SJSA1 (cell line): ENCODE measurements around the gene GSS. TPM values are rescaled to one million over a fixed set of nuclear protein-coding genes. Genes with fewer than 3 reads are reported as not detected.

Experiments used
- DNase-seq, 2 experiments: peaks; one replicate each; pipeline ENCODE4 v3.0.0-alpha.2; 2015 to 2020; ENCODE audit warnings: low spot score in 2 of 2, low read depth in 1 of 2
- H3K27ac ChIP-seq: fragments of 250-450 bp; sonication (Bioruptor Pico); 2 replicates; pipeline ENCODE4 v1.5.1; 2020; ENCODE audit warnings: mild to moderate bottlenecking, moderate library complexity
- H3K27me3 ChIP-seq: fragments of 250-450 bp; sonication (Bioruptor Pico); replicated peaks from 2 replicates; pipeline ENCODE4 v1.5.1; 2020; ENCODE audit warnings: mild to moderate bottlenecking, moderate library complexity
- H3K36me3 ChIP-seq: fragments of 250-450 bp; sonication (Bioruptor Pico); 2 replicates; pipeline ENCODE4 v1.5.1; 2020; ENCODE audit warnings: mild to moderate bottlenecking
- H3K4me1 ChIP-seq: fragments of 250-450 bp; sonication (Bioruptor Pico); replicated peaks from 2 replicates; pipeline ENCODE4 v1.6.1; 2021; ENCODE audit warnings: mild to moderate bottlenecking
- H3K4me3 ChIP-seq: fragments of 250-450 bp; sonication (Bioruptor Pico); 2 replicates; pipeline ENCODE4 v1.5.1; 2020; ENCODE audit warnings: mild to moderate bottlenecking
- H3K9me3 ChIP-seq: fragments of 250-450 bp; sonication (Bioruptor Pico); replicated peaks from 2 replicates; pipeline ENCODE4 v1.5.1; 2020; ENCODE audit warnings: mild to moderate bottlenecking
- total RNA-seq: library from RNA; depleted of rRNA; stranded (reverse); fragments of >200 nt; shearing (Covaris generic); gene quantifications from 2 replicates; pipeline ENCODE4 v1.2.3, GENCODE V29; 2014

The GSS gene
- total RNA-seq, 1 experiment from 2014 or later: 91.2 TPM

DNA sequence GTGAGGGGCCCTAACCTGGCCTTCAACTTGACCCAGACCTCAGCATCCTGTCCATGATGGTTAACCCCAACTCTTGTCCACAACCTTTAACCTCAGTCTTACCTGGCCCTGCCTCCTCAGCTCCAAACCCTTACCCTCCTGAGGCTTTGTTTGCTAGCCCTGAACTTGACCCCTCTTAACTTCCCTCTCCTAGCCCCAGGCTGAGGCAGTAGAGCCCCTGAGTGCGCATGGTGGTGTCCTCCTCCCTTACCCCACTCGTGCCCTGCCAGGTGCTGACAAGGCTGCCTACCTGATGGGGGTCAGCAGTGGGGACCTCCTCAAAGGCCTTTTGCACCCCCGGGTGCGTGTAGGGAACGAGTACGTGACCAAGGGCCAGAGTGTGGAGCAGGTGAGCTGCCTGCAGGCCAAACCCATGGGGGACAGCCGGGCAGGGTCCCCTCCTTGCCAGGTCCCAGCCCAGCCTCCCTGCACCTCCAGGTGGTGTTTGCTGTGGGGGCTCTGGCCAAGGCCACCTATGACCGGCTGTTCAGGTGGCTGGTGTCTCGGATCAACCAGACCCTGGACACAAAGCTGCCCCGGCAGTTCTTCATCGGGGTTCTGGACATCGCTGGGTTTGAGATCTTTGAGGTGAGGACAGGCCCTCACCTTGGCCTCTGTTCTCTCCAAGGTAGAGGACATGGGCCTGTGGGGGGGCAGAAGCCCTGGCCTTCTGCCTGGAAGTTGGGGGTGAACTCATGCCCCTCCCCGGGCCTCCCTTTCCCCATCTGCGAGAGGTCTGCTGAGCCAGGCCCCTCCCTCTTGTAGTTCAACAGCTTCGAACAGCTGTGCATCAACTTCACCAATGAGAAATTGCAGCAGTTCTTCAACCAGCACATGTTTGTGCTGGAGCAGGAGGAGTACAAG, 31.9 kb upstream of the GSS start:
- Histone ChIP-seq H3K9me3 (no peaks in the 10 kb centered on the region), H3K36me3 (no peaks in the 10 kb centered on the region), H3K4me1 (no peaks in the 10 kb centered on the region), H3K4me3 (no peak overlapping the region), H3K27ac (no peak overlapping the region), H3K27me3 (peaks cover 19% of the 10 kb centered on the region)
- no peak for DNase-seq

DNA sequence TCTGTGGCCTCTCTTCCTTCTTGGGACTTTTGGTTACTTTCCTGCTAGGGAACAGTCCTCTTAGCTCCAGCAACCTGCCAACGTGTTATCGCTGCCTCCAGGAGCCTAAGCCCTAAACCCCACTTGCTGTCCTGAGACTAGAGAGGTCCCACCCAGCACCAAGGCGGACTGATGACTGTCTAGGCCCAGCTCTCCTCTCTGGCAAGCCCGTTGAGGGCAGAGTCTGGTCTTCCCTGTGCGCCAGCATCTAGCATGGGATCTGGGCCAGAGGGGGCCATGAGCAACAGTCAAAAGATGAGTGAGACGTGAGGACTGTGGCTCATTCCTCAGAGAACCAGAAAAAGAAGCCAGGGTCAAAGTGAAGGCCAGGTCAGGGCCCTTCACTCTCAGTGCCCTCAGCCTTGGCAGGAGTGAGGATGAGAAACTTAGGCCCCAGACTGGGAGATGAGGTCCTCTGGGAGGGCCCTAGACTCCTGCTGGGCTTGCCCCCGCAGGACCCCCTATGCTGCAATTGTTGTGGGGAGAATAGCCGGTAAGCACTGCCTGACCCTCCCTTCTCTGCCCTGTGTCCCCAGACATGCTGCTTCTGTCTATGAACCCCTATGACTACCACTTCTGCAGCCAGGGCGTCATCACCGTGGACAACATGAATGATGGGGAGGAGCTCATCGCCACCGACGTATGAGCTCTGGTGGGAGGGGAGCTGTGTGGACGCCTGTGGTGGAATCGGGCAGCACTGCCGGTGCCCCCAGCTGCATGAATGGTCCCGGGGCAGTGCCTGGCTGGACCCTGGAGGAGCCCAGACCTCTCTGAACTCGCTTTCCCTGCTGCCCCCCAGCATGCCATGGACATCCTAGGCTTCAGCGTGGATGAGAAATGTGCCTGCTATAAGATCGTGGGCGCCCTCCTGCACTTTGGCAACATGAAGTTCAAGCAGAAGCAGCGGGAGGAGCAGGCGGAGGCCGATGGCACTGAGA, 31.0 kb upstream of the GSS start:
- Histone ChIP-seq H3K9me3 (no peaks in the 10 kb centered on the region), H3K36me3 (no peaks in the 10 kb centered on the region), H3K27ac (no peak overlapping the region), H3K27me3 (peaks cover 19% of the 10 kb centered on the region), H3K4me3 (no peak overlapping the region), H3K4me1 (no peaks in the 10 kb centered on the region)
- no peak for DNase-seq

DNA sequence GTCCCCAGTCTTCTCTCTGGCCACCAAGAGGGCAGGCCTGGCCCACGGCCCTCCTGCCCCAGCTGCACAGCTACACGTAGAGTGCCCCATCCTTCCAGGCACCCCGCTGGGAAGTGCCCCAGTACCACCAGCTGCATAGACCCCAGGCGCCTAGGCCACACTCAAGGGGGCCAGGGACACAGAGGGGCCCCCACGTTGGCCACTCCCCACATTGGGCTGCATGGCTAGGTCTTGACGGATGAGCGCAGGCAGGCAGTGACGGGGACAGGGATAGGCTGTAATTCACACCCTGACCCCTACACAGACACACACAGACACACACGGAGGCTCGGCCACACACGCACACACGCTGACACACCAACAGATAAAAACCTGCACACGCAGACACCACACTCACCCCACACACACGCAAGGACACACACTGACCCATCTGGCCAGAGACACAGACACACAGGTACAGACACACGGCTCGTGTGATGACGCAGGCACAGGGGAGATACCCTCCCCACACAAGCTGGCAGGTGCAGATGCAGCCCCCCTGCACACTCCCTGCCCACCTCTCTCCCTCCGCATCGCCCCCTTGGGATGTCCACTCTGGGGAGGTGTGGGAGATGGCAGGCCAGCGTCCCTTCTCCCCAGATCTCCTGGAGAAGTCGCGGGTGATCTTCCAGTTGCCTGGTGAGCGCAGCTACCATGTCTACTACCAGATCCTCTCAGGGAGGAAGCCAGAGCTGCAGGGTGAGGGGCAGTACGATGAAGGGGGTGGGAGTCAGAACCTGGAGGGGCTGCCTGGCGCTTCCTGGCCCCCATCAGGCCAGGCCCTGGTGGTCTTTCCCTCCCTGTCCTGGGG, 30.1 kb upstream of the GSS start:
- H3K27ac ChIP-seq: no peak overlapping the region
- H3K4me3 ChIP-seq: no peak overlapping the region
- H3K9me3 ChIP-seq: no peaks in the 10 kb centered on the region
- no peak for DNase-seq
- no peaks in the 10 kb centered on the region for H3K4me1 ChIP-seq
- H3K36me3 ChIP-seq: no peaks in the 10 kb centered on the region
- peaks cover 19% of the 10 kb centered on the region for H3K27me3 ChIP-seq

DNA sequence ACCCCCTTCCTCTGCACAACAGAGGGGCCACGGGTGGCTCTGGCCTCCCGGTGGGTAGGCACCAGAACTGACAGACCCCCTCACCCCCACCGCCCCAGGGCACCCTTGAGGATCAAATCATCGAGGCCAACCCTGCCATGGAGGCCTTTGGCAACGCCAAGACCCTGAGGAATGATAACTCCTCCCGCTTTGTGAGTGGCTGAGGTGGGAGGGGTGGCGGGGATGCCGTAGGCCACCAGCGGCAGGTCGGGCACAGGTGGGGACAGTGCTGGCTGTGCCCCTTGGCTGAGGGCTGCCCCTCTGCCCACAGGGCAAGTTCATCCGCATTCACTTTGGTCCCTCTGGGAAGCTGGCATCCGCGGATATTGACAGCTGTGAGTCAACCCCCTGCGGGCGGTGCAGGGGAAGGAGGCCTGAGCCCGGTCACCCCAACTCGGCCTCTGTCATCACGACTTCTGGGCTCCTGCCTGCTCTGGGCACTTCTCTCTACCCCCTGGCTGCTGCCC, 29.2 kb upstream of the GSS start:
- Histone ChIP-seq H3K27me3 (peaks cover 19% of the 10 kb centered on the region), H3K4me3 (no peak overlapping the region), H3K36me3 (no peaks in the 10 kb centered on the region), H3K4me1 (no peaks in the 10 kb centered on the region), H3K9me3 (no peaks in the 10 kb centered on the region), H3K27ac (no peak overlapping the region)
- DNase-seq: no peak

DNA sequence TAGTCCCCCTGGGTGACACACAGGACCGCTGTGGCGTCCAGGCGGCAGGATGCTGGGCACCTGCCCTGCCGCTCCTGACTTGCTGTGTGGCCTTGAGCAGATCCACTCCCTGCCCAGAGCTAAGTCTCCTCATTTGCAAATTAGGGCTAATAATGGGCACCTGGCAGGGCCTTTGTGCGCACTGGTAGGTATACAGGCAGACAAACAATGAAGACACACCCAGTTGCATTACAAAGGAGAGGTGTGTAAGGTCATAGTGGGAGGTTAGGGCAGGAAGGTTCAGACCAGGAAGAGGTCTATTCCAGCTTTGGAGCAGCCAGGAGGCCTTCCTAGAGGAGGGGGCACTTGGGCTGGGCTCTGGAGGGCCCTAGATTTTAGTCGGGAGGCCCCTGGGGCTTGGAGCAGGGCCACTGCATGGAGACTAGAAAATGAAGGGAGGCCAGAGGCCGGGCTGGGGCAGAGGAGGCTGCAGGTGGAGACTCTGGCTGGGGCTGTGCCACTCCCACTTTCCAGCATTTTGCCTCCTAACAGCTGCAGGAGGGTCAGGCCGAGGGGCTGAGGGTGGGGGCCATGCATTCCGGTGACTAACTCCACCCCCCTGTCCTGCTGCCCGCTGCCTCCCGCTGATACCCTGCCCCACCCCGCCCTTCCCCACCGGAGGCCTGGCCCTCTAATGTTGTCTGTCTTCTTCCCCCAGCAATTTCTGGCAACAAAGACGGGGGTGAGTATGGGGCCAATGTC, 28.6 kb upstream of the GSS start:
- H3K36me3 ChIP-seq: no peaks in the 10 kb centered on the region
- H3K27me3 ChIP-seq: peaks cover 19% of the 10 kb centered on the region
- H3K9me3 ChIP-seq: no peaks in the 10 kb centered on the region
- no peaks in the 10 kb centered on the region for H3K4me1 ChIP-seq
- no peak for DNase-seq
- no peak overlapping the region for H3K27ac ChIP-seq
- no peak overlapping the region for H3K4me3 ChIP-seq

DNA sequence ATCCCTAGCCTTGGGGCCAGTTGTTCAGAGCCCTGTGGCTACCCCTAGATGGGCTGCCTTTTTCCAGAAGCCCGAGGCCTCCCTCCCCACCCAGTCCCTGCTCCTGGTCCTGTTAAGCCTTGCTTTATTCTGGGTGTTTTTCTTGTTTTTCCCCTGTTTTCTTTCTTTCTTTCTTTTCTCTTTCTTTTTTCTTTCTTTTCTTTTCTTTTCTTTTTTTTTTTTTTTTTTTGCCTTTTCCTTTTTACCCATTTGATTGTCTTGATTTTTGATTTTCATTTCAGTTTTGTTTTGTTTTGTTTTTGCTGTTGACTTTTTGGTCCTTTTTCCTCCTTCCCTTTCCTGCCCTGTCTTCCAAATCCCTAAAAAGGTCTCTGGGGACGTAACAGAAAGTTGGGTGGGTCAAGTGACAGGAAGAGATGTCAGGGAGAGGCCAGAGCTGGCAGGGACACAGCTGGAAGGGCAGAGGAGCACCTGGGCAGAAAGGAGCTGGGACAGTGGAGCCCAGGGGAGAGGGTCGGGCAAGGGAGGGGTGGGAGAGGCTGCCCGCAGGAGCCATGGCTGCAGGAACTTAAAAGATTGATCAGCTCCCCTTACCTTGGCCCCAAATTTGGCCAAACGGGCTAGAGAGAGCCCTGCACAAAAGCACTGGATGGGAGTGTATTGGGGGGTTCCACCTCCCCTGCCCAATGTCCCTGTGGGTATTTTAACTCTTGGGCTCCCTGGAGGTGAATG, 27.6 kb upstream of the GSS start:
- Histone ChIP-seq H3K27me3 (peaks cover 19% of the 10 kb centered on the region), H3K4me3 (no peak overlapping the region), H3K36me3 (no peaks in the 10 kb centered on the region), H3K4me1 (no peaks in the 10 kb centered on the region), H3K9me3 (no peaks in the 10 kb centered on the region), H3K27ac (no peak overlapping the region)
- DNase-seq: no peak

DNA sequence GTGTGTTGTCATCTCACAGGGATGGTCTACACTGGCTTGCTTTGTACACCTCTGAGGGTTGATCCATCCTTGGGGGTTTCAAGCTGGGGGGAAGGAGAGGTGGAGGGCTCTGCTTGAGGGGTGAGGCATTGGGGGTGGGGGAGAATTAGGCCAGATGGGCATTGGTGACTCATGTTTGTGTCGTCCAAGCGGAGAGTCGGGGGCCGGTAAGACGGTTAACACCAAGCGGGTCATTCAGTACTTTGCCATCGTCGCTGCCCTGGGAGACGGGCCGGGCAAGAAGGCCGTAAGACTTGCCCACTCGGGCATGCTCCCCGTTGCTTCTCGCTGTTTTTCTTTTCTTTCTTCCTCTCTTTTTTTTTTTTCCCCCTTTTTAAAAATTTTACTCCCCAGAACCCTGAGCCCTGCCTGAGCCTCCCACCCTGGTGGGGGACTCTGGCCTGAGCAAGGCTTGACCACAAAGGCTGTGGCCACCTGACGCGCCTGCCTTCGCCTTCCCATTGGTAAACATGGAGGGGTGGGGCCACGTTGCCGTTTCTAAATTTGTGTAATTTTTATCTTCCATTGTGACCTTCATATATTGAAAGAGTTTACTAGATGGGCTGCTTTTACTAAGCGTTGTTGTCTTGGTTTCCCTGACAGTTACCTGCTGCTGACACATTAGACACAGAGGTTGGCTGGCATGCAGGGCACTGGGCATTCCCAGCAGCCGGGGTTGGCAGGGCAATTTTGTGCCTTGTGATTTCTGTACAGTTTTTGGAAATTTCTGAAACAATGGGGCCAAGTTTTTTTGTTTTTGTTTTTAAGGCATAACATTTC, 26.9 kb upstream of the GSS start:
- H3K36me3 ChIP-seq: no peaks in the 10 kb centered on the region
- H3K4me3 ChIP-seq: no peak overlapping the region
- no peak for DNase-seq
- no peaks in the 10 kb centered on the region for H3K4me1 ChIP-seq
- H3K27ac ChIP-seq: no peak overlapping the region
- peaks cover 19% of the 10 kb centered on the region for H3K27me3 ChIP-seq
- no peaks in the 10 kb centered on the region for H3K9me3 ChIP-seq

DNA sequence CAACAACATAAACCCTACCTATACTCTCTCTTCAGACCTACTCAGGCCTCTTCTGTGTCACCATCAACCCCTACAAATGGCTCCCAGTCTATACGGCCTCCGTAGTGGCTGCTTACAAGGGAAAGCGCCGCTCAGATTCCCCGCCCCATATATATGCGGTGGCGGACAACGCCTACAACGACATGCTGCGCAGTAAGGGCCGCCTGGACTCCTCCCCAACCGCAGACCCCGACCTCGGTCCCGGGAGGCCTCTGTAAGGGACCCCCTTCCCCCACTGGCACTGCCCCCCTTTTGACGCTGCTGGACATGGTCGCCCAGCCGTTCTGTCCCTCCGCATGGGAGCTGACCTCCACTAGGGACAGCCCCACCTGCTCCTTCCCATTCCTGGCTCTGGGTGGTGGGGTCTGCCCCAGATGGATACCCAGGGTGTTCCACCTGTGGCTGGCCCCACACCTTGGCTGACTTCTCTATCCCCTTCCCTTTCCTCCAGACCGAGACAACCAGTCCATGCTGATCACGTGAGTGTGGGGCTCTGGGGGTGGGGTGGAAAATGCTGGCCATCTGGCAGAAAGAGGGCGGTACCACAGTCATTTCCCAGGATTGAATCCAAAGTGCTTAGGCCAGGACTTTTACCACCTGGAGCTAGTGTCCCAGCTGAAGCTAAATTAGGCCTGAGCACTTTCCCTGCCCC, 25.1 kb upstream of the GSS start:
- Histone ChIP-seq H3K27ac (no peak overlapping the region), H3K4me3 (no peak overlapping the region), H3K9me3 (no peaks in the 10 kb centered on the region), H3K4me1 (peaks cover 5% of the 10 kb centered on the region), H3K27me3 (peaks cover 10% of the 10 kb centered on the region), H3K36me3 (no peaks in the 10 kb centered on the region)
- DNase-seq: no peak

DNA sequence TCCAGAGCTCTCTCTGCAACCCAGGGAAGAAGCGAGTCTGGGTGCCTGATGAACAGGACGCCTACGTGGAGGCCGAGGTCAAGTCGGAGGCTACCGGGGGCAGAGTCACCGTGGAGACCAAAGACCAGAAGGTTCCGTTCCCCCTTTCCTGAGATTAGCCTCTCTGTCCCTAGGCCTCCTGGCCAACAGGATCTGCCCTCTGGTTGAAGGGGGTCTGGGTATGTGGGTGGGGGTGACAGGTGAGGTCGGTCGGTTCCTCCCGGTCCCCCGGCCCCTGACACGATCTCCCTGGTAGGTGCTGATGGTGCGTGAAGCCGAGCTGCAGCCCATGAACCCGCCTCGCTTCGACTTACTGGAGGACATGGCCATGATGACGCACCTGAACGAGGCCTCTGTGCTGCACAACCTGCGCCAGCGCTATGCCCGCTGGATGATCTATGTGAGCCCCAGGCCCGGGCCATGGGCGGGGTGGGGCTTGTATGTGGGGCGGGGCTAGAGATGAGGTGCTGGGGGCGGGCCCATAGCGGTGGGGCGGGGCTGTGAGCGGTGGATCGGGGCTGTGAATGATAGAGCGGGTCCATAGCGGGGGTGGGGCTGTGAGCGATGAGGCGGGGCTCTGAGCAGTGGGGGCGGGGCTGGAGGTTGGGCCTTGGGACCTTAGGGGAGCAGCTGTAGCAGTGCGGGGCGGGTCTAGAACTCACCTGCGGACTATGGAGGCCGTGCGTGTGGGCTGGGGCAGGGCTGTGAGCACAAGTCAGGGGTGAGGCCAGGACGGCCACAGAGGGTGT, 24.0 kb upstream of the GSS start:
- H3K9me3 ChIP-seq: no peaks in the 10 kb centered on the region
- no peak overlapping the region for H3K27ac ChIP-seq
- no peak overlapping the region for H3K4me3 ChIP-seq
- H3K27me3 ChIP-seq: 0 out of 2 replicates have a peak, but pooled peaks cover 3% of the 10 kb centered on the region
- no peaks in the 10 kb centered on the region for H3K36me3 ChIP-seq
- peaks cover 5% of the 10 kb centered on the region for H3K4me1 ChIP-seq
- DNase-seq: no peak

DNA sequence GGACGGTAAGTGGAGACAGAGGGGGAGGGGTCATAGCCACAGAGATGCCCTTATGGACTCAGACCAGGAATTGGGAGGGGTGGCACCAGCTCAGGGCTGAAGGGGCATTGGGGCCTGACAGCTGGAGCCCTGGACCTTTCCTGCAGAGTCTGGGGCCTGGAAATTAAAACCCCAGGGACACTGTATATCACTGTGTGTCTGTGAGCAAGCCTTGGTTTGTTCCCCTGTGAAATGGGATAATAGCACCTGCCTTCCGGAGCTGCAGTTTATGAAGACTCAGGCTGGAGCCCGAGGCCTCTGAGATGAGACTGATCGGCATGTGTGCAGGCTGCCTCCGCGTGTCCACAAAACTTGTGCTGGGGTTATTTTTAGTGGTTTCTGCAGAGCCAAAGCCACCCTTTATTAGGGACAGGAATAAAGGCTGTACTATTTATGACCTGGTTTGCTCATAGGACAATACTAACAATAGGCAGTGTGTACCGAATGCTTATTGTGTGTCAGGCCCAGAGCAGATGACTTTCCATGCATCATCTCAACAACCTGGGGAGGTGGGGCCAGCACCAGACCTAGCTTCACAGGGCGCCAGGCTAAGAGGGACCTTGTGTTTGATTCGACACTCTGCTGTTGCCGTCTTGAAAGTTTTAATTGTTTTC, 22.6 kb upstream of the GSS start:
- Histone ChIP-seq H3K27me3 (no peaks in the 10 kb centered on the region), H3K36me3 (no peaks in the 10 kb centered on the region), H3K9me3 (no peaks in the 10 kb centered on the region), H3K27ac (no peak overlapping the region), H3K4me1 (peaks cover 5% of the 10 kb centered on the region), H3K4me3 (no peak overlapping the region)
- DNase-seq: no peak
